GM21515 (cell line): ENCODE measurements around the gene TDO2.
A peak's percentile ranks its signal among the peaks of the same experiment; 100 is the strongest.
"Not testable (repeated sequence)": the region's sequence is repeated elsewhere in the genome, so short reads cannot be mapped to it uniquely, and the experiment has no call there.

Experiments used
- ATAC-seq: cut with Tn5 transposase; IDR thresholded peaks from one replicate; pipeline ENCODE4 v1.9.1; 2021; ENCODE audit not compliant: unreplicated experiment

Gene TDO2

GRCh38 chr4:155906554-155907247 is 3.2 kb downstream of the TDO2 start:
- no peak for ATAC-seq

GRCh38 chr4:155907556-155907955 is 4.1 kb downstream of the TDO2 start:
- ATAC-seq: no peak

GRCh38 chr4:155908187-155909139 is 5.0 kb downstream of the TDO2 start:
- peak; percentile 67 for ATAC-seq

GRCh38 chr4:155909615-155910226 is 6.2 kb downstream of the TDO2 start:
- no peak for ATAC-seq

GRCh38 chr4:155911905-155912304 is 8.4 kb downstream of the TDO2 start:
- no peak for ATAC-seq

- ATAC-seq: no peak
Observed at GRCh38 chr4:155914782-155915181, 11.3 kb downstream of the TDO2 start.

GRCh38 chr4:155921597-155921996 is 18.1 kb downstream of the TDO2 start:
- ATAC-seq: no peak

- ATAC-seq: no peak
Observed at GRCh38 chr4:155924637-155925036, 21.1 kb downstream of the TDO2 start.

- ATAC-seq: peak; percentile 59
Observed at GRCh38 chr4:155929833-155930232, 26.3 kb downstream of the TDO2 start.

- no peak for ATAC-seq
Observed at GRCh38 chr4:155930330-155930729, 26.8 kb downstream of the TDO2 start.

- no peak for ATAC-seq
Observed at GRCh38 chr4:155931634-155932033, 28.1 kb downstream of the TDO2 start.

- ATAC-seq: not testable (repeated sequence)
Observed at GRCh38 chr4:155934634-155935033, 31.1 kb downstream of the TDO2 start.

GRCh38 chr4:155935389-155935986 is 32.0 kb downstream of the TDO2 start:
- ATAC-seq: no peak

GRCh38 chr4:155941085-155941790 is 37.7 kb downstream of the TDO2 start:
- ATAC-seq: no peak

- ATAC-seq: no peak
Observed at GRCh38 chr4:155941820-155942219, 38.3 kb downstream of the TDO2 start.

- ATAC-seq: no peak
Observed at GRCh38 chr4:155943605-155944291, 40.3 kb downstream of the TDO2 start.

GRCh38 chr4:155944516-155944915 is 41.0 kb downstream of the TDO2 start:
- ATAC-seq: no peak

GRCh38 chr4:155946486-155946885 is 43.0 kb downstream of the TDO2 start:
- no peak for ATAC-seq

GRCh38 chr4:155948541-155948940 is 45.0 kb downstream of the TDO2 start:
- ATAC-seq: no peak

- no peak for ATAC-seq
Observed at GRCh38 chr4:155950461-155950860, 47.0 kb downstream of the TDO2 start.
